Choroid plexus epithelial cell (primary cell): Measurements from ENCODE around the gene SNED1.
A peak's percentile ranks its signal among the peaks of the same experiment; 100 is the strongest.

Experiments
- DNase-seq: peaks from one replicate; pipeline ENCODE4 v3.0.0-alpha.2; 2010; ENCODE audit warnings: low read depth
- H3K4me3 ChIP-seq: 2 replicates; pipeline ENCODE4 v1.5.1; 2011; ENCODE audit warnings: low read depth, mild to moderate bottlenecking, control low read depth, low read length, moderate library complexity
- TF ChIP-seq, protein P1 (sequence below): conservative IDR thresholded peaks from 2 replicates; pipeline ENCODE4 v1.5.1; 2011; ENCODE audit warnings: low read depth, mild to moderate bottlenecking, control low read depth, inconsistent platforms, low read length, moderate library complexity

SNED1 gene

DNA sequence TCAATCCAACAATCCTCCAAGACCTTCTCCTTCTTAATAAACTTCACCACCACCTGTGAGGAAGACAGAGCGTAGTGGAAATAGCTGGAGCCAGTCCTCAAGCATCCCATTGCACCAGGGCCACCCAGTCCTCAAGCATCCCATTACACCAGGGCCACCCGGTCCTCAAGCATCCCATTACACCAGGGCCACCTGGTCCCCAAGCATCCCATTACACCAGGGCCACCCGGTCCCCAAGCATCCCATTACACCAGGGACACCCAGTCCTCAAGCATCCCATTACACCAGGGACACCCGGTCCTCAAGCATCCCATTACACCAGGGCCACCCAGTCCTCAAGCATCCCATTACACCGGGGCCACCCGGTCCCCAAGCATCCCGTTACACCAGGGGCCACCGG is 116.9 kb downstream of the SNED1 start:
- TF ChIP-seq, protein P1, sequence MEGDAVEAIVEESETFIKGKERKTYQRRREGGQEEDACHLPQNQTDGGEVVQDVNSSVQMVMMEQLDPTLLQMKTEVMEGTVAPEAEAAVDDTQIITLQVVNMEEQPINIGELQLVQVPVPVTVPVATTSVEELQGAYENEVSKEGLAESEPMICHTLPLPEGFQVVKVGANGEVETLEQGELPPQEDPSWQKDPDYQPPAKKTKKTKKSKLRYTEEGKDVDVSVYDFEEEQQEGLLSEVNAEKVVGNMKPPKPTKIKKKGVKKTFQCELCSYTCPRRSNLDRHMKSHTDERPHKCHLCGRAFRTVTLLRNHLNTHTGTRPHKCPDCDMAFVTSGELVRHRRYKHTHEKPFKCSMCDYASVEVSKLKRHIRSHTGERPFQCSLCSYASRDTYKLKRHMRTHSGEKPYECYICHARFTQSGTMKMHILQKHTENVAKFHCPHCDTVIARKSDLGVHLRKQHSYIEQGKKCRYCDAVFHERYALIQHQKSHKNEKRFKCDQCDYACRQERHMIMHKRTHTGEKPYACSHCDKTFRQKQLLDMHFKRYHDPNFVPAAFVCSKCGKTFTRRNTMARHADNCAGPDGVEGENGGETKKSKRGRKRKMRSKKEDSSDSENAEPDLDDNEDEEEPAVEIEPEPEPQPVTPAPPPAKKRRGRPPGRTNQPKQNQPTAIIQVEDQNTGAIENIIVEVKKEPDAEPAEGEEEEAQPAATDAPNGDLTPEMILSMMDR = no peak
- no peak for DNase-seq
- H3K4me3 ChIP-seq = no peak overlapping the region

DNA sequence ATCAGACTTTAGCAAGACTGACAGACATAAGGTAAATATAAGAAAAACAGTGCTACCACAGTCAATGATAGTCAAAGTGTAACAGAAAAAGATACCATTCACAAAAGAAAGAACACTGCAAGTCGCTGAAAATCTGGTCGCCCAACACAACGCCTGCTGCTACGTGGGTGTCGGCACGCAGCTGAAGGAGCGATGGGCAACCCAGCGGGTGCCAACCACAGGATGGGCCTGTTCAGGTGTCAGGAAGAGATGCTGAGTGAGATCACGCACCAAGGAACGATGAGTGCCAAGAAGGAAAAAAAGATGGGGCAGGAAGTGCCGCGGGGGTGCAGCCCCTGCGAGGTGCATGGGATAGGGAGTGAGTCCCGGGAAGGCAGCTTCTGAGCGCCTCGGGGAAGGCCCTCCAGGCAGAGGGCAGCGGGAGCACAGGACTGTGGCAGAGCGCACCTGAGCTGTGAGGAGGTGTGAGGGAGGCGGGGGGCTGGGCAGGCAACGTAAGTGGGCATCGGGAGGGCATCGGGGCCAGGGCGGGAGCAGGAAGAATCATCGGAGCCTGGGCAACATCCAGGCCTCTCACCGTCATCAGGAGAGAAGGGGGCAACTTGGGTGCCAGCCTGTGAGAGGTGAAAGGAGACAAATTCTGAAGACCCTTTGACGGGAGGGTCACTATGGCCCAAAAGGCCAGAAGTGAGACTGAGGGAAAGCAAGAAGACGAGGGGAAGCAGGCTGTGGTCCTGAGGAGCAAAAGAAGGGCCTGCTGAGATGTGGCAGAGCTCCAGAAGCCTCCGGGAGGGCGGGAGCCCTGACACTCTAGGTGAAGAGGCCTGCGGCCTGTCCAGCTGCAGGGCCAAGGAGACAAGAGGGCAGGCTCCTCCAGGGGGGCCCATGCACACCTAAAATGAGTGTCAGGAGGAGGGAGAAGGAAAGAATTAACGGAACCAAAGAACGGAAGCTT is 118.5 kb downstream of the SNED1 start:
- TF ChIP-seq, protein P1 = no peak
- no peak for DNase-seq
- H3K4me3 ChIP-seq = no peak overlapping the region

- DNase-seq = no peak
- TF ChIP-seq, protein P1 = no peak
- no peak overlapping the region for H3K4me3 ChIP-seq
These were observed 120.5 kb downstream of the SNED1 start for GRCh38 chr2:241118737-241119505.

DNA sequence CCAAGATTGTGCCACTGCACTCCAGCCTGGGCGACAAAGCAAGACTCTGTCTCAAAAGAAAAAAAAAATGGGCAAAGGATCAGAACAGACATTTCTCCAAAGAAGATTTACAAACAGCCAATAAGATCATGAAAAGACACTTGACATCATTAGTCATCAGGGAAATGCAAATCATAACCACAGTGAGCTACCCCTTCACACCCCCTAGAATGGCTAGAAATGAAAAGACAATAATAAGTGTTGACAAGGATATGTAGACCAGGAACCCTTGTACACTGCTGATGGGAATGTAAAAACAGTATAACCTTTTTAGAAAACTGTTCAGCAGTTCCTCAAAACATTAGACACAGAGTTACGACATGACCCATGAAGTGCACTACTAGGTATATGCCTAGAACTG is 122.0 kb downstream of the SNED1 start:
- TF ChIP-seq, protein P1 = no peak
- no peak overlapping the region for H3K4me3 ChIP-seq
- DNase-seq = no peak

- peak; percentile 76 for DNase-seq
- TF ChIP-seq, protein P1 = no peak
- no peak overlapping the region for H3K4me3 ChIP-seq
These were observed 122.6 kb downstream of the SNED1 start for GRCh38 chr2:241121008-241121407.

- no peak overlapping the region for H3K4me3 ChIP-seq
- no peak for DNase-seq
- TF ChIP-seq, protein P1 = no peak
These were observed 124.1 kb downstream of the SNED1 start for GRCh38 chr2:241122376-241123002.
